ENCODE measurements around the gene SNAI1.

Gene SNAI1

DNA sequence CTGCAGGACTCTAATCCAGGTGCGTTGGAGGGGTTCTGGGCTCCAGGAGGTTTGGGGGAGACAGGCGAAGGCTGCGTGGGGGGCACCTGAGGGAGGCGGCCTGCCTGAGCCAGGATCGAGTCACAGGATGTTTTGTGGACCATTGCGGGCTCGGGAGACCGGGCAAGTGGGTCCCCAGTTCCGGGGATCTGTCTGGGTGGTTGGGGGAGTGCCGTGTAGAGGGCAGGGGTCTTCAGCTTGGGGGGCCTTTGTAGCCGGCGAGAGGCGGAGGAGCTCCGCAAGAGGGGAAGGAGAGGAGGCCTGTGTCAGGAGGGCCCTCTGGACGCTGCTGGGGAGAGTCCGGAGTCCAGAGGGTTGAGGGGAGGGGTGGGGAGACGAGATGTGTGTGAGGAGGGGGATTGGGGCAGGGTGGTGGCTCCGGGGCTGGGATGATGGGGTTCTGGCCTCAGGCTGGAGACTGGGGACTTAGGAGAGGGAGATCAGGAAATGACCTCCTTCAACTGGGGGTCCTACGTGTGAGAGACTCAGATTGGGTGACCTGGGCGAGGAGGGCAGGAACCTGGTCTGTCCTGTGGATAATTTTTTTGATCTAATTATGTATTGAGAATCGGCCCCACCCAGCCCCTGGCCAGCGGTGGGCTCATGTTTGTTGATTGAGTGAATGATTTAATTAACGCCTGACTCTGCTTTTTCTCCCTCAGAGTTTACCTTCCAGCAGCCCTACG is 505 bp downstream of the SNAI1 start:
- H3K27ac Mint-ChIP-seq = peak overlapping the region; percentile 51
- H3K36me3 Mint-ChIP-seq (ENCODE audit: low read depth) = peaks cover 7% of the 10 kb centered on the region
- peak overlapping the region; percentile 97 for H3K4me3 Mint-ChIP-seq
- TF ChIP-seq, protein P1, sequence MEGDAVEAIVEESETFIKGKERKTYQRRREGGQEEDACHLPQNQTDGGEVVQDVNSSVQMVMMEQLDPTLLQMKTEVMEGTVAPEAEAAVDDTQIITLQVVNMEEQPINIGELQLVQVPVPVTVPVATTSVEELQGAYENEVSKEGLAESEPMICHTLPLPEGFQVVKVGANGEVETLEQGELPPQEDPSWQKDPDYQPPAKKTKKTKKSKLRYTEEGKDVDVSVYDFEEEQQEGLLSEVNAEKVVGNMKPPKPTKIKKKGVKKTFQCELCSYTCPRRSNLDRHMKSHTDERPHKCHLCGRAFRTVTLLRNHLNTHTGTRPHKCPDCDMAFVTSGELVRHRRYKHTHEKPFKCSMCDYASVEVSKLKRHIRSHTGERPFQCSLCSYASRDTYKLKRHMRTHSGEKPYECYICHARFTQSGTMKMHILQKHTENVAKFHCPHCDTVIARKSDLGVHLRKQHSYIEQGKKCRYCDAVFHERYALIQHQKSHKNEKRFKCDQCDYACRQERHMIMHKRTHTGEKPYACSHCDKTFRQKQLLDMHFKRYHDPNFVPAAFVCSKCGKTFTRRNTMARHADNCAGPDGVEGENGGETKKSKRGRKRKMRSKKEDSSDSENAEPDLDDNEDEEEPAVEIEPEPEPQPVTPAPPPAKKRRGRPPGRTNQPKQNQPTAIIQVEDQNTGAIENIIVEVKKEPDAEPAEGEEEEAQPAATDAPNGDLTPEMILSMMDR (IDR thresholded peaks at IDR 0.05) = no peak
- peaks cover 14% of the 10 kb centered on the region for H3K27me3 Mint-ChIP-seq (ENCODE audit: low read depth, poor library complexity)
- DNase-seq = peak; percentile 41
- H3K4me1 Mint-ChIP-seq = peaks cover 86% of the 10 kb centered on the region
- no peaks in the 10 kb centered on the region for H3K9me3 Mint-ChIP-seq

DNA sequence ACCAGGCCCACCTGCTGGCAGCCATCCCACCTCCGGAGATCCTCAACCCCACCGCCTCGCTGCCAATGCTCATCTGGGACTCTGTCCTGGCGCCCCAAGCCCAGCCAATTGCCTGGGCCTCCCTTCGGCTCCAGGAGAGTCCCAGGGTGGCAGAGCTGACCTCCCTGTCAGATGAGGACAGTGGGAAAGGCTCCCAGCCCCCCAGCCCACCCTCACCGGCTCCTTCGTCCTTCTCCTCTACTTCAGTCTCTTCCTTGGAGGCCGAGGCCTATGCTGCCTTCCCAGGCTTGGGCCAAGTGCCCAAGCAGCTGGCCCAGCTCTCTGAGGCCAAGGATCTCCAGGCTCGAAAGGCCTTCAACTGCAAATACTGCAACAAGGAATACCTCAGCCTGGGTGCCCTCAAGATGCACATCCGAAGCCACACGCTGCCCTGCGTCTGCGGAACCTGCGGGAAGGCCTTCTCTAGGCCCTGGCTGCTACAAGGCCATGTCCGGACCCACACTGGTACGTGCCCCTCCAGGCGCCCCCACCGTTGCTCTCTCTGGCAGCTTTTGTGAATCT is 1.1 kb downstream of the SNAI1 start:
- peaks cover 92% of the 10 kb centered on the region for H3K4me1 Mint-ChIP-seq
- peaks cover 14% of the 10 kb centered on the region for H3K27me3 Mint-ChIP-seq (ENCODE audit: low read depth, poor library complexity)
- no peak for DNase-seq
- H3K27ac Mint-ChIP-seq = peak overlapping the region; percentile 74
- TF ChIP-seq, protein P1 (IDR thresholded peaks at IDR 0.05) = no peak
- H3K4me3 Mint-ChIP-seq = peak overlapping the region; percentile 97
- H3K36me3 Mint-ChIP-seq (ENCODE audit: low read depth) = peaks cover 7% of the 10 kb centered on the region
- no peaks in the 10 kb centered on the region for H3K9me3 Mint-ChIP-seq

DNA sequence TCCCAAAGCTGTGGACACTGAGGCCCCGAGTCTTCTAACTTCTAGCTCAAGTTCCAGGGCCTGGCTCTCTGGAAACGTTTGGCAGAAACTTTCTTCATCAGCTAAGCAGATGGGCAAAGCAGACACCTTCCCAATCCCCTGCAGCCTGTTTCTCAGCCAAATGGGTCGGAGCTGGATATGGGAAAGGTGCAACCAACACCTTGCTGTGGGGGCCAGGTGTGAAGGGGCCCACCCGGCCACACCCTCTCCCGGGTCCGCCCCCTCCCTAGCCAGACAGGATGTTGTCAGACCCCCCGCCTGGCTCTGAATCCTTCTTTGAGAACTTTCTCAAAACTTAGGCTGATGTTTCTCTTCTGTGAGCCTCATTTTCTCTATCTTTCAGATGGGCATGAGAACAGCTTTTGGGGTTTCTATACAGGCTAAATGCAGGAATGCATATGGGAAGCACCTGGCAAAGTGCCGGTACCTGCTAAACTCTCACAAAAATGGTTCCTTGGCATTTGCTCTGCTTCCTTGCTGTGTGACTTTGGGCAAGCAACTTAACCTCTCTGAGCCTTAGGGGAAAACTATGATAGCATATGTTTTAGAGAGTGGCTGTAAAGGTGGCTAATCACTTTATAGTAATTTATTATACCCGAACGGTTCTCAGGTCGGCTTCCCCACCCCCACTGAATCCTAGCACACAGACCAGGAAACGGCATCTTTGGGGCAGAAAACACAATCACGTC is 1.8 kb downstream of the SNAI1 start:
- Mint-ChIP-seq H3K36me3 (ENCODE audit: low read depth) (peaks cover 7% of the 10 kb centered on the region), H3K4me3 (peak overlapping the region; percentile 97), H3K27me3 (ENCODE audit: low read depth, poor library complexity) (peaks cover 10% of the 10 kb centered on the region), H3K9me3 (no peaks in the 10 kb centered on the region), H3K4me1 (peaks cover 94% of the 10 kb centered on the region), H3K27ac (peak overlapping the region; percentile 74)
- TF ChIP-seq, protein P1 (IDR thresholded peaks at IDR 0.05) = no peak
- no peak for DNase-seq

DNA sequence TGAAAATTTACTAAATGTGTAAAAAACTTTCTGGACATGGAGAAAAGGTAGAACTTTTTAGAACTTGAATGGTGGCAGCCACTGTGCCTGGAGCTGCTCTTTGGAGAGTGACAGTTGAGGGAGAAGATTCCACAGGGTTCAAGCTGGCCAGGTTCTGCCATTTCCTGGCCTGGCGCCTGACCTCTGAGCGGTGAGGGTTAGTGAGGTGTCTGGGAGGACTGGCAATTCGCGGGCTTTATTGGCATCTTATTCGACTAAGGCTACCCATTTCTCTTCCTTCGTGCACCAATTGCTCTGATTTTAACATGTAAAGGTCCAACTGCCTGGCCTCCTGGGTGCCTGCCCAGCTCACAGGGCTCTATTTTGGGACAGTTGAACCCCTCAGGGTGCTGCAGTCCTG is 2.4 kb downstream of the SNAI1 start:
- Mint-ChIP-seq H3K27ac (peak overlapping the region; percentile 69), H3K4me1 (peaks cover 94% of the 10 kb centered on the region), H3K36me3 (ENCODE audit: low read depth) (peaks cover 7% of the 10 kb centered on the region), H3K9me3 (no peaks in the 10 kb centered on the region), H3K27me3 (ENCODE audit: low read depth, poor library complexity) (peaks cover 5% of the 10 kb centered on the region), H3K4me3 (peak overlapping the region; percentile 97)
- no peak for DNase-seq
- TF ChIP-seq, protein P1 (IDR thresholded peaks at IDR 0.05) = no peak

DNA sequence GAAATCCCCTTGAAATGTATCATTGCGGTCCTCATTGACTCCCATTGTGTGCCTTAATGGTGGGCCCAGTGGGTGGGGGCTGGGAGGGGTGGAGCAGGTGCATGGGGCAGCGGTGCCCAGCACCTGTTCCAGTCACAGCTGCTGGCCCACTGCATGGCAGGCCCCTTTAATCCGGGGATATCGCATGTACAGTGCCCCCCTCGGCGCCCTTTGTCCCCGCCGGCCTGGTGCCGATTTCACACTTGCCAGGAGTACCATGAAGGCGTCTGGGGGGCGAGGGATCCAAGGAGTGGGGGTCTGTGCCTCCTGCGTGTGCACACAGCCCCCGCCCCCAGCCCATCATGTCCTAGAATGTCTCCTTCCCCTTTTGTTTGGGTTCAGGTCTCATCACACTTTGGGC is 2.8 kb downstream of the SNAI1 start:
- peak overlapping the region; percentile 97 for H3K4me3 Mint-ChIP-seq

More for the DNA sequence above, 2.8 kb downstream of the SNAI1 start:
- no peak overlapping the region for H3K27ac Mint-ChIP-seq
- TF ChIP-seq, protein P1 (IDR thresholded peaks at IDR 0.05) = no peak
- H3K9me3 Mint-ChIP-seq = no peaks in the 10 kb centered on the region
- DNase-seq = no peak
- H3K36me3 Mint-ChIP-seq (ENCODE audit: low read depth) = peaks cover 7% of the 10 kb centered on the region
- H3K4me1 Mint-ChIP-seq = peaks cover 95% of the 10 kb centered on the region
- peaks cover 5% of the 10 kb centered on the region for H3K27me3 Mint-ChIP-seq (ENCODE audit: low read depth, poor library complexity)
